ENCODE data around the gene SMOC1. TPM values are rescaled to one million over a fixed set of nuclear protein-coding genes. Genes with fewer than 3 reads are reported as not detected.

SMOC1 gene, protein sequence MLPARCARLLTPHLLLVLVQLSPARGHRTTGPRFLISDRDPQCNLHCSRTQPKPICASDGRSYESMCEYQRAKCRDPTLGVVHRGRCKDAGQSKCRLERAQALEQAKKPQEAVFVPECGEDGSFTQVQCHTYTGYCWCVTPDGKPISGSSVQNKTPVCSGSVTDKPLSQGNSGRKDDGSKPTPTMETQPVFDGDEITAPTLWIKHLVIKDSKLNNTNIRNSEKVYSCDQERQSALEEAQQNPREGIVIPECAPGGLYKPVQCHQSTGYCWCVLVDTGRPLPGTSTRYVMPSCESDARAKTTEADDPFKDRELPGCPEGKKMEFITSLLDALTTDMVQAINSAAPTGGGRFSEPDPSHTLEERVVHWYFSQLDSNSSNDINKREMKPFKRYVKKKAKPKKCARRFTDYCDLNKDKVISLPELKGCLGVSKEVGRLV
- 0.76 TPM for polyA plus RNA-seq (2013, experiment 1 of 2; ENCODE audit: insufficient read length)
- 0.92 TPM for polyA plus RNA-seq (2013, experiment 2 of 2; ENCODE audit: insufficient read length)

DNA sequence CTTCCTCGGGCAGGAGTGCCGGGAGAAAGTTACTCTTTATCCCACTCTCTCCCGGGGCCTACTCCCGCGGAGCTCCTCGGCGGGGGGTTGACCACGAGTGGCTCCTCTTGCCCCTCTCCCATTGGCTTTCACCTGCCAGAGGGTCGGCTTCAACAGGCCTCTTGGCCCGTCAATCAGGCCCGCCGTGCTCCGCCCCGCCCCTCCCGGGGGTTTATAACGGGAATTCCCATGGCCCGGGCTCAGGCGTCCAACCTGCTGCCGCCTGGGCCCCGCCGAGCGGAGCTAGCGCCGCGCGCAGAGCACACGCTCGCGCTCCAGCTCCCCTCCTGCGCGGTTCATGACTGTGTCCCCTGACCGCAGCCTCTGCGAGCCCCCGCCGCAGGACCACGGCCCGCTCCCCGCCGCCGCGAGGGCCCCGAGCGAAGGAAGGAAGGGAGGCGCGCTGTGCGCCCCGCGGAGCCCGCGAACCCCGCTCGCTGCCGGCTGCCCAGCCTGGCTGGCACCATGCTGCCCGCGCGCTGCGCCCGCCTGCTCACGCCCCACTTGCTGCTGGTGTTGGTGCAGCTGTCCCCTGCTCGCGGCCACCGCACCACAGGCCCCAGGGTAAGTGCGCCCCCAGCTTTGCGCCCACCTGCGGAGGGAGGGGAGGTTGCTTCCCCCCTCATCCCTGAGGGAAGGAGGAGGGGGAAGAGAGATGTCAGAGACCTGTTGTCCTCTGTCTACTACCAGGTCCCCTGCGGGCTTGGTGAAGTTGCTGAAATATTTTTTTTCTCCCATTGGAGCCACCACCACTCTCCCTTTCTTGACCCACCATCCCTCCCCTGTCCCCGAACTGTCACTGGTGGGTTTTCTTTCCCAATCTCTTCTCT lies at the start of gene SMOC1:
Gene SMOC1 (plus strand): TSS at position 242 of the 869 bp plus-strand sequence. CDS start 263 bp downstream, at position 505.
- no peak for DNase-seq

DNA sequence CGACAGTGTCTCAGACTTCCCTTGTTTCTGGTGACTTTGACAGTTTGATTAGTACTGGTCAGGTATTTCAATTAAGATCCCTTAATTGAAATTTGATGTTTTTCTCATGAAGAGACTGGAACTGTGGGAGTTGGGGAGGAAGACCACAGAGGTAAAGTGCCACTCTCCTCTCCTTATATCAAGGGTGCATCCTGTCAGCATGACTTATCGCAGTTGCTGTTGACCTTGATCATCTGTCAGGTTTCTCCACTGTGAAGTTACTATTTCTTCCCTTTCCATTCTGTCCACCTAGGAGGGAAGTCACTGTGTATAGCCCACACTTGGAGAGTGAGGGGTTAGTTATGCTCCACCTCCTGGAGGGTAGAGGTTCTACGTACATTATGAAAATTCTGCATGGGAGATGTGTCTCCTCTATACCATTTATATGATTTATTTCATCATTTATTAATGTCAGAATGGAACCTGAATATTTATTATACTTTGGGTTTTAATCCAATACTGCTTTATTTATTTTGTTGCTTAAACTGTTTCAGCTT lies 40.3 kb upstream of the SMOC1 start:
- DNase-seq, result no peak

DNA sequence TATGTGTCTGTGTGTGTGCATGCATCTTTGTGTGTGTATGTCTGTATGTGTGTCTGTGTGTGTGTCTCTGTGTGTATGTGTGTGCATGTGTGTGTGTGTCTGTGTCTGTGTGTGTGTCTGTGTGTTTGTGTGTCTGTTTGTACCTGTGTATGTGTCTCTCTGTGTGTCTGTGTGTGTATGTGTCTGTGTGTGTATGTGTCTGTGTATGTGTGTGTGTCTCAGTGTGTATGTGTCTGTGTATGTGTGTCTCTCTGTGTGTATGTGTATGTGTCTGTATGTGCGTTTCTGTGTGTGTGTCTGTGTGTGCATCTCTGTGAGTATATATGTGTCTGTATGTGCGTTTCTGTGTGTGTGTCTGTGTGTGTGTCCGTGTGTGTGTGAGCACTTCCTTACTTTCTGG lies 39.6 kb upstream of the SMOC1 start:
- DNase-seq, result no peak

DNA sequence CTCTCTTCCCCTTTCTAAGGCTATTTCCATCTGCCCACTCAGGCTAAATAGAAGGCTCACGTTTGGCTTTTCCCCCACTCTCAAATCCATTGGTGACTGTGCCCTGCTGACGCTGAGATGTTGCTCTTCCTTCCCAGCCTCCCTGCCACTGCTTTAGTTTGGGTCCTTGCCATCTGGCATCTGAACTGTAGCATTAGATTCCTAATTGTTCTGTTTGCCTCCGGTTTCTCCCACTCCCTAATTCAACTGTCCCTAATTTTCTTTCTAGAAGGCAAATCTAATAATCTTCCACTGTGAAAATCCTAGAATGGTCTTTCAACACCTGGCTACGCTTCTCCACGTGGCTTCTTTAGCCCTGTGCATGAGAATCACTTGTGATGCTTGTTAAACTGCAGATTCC lies 37.6 kb upstream of the SMOC1 start:
- no peak for DNase-seq

DNA sequence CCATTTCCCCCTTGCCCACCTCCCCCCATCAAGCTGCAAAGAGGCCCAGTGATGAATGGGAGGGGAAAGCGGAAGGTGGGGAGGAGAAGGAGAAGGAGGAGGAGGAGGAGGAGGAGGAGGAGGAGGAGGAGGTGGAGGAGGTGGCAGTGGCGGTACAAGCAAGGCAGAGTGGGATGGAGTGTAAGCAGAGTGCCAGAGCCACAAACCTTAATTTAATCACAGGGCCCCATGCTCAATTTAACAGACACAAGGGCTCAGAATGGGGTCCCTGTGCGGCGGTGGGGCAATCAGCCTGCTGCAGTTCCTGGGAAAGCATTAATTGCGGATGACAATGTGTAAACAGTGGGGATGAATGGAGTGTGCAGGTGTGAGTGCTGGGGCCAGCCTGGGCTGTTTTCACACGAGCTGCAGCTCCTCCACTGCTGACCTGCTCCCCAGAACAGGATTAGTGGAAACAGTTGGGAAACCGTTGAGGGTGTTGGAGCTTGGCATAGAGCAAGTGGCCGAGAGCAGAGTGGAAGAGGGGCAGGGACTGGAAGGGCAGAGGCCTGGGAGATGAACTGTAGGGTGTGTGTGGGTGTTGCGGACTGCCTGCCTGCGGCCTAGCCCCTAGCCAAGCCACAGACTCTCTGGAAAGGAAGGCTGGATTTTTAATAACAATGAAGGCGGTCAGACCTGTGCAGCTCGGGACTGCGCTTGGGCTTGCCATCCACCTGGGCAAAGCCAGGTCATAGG lies 36.4 kb upstream of the SMOC1 start:
- DNase-seq, result no peak

DNA sequence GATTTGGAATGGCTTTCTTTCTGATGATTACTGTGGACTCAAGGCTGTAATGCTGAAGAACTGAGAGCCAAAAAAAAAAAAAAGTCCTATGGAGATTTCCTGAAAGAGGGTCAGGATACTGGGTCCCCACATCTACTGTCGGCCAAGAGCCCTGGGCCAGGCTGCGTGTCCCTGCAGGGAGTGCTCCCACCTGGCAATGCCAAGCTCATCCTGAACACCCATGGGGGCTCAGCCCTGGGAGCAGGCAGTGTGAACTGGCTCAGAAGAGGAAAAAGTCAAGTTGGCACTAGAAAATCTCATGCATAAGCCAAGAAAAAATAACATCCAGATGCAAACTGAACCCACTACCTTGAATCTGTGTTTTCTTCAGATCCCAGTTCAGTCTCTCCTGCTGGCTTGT lies 35.0 kb upstream of the SMOC1 start:
- DNase-seq, result no peak

DNA sequence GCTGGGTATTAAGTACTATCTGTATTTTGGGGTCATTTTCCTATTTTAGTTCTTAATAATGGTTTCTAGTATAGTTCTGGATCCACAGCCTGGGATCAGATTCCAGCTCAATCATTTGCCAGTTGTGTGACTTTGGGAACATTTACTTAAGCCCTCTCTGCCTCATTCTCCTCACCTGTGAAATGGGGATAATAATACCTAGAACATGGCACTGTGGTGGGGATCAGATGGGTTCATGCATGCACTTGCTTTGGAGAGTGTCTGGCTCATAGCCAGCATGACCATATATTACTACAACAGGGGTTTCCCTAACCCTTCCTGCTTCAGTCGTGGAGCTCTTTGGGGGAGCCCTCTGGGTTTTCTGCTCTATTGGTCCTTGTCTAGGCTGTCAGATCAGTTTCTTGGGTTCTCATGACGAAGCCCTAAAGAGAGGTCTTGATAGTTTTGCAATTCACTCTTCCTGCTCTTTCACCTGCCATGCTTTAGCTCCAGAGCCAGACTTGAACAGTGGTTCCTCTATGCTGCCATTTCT lies 34.1 kb upstream of the SMOC1 start:
- no peak for DNase-seq

DNA sequence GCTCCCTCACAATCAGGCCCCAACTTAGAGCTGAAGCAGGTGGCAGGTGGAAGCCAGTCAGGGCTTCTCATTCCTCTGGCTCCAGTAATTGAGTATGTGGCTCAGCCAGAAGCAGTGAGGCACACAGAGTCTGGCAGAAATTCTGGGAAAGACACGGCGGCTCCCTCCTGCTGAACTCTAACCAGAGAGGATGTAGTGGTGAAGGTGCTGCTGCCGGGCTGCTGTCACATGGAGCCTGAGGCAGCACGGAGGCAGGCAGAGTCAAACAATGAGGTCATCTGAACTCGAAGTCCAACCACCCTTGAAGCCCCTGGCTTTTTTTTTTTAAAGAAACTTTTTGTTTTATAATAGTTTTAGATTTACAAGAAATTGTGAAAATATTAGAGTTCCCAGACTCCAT lies 33.4 kb upstream of the SMOC1 start:
- no peak for DNase-seq

DNA sequence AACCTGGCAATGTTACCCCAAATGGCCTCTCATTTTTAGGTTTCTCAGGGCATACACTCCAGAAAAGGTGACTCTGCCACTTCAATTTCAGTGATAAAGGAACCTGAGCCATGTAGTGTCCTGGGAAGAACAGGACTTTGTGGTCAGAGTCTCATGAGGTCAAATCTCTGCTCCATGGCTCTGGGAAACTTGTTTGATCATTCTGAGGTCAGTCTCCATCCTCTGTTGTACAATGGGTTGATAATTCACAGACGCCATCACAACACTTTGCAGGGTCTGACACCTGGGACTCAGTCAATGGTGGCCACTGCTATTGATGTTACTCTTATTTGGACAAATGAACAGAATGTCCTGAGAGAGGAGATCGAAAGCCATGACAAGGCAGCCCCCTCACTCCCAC lies 31.1 kb upstream of the SMOC1 start:
- no peak for DNase-seq

DNA sequence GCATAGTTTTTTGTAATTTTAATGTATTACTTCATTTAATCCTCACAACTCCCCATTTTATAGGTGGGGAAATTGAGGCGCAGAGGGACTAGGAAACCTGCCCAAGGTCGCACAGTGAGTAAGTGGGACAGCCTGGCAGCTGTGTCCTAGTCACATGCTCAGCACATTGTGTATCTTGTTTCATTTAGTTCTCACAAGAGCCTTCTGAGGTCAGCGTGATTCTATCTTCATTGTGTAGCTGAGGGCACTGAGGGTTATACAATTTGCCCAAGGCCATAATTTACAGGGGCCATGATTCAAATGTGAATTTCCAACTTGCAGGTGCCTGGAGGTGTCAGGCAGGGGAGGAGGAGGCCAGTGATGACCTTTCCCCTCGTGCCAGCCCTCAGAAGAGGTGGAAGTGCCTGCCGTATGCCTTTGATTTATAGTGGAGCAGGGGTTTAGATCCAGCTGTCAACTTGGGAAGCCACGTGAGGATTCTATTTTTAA lies 30.3 kb upstream of the SMOC1 start:
- no peak for DNase-seq

DNA sequence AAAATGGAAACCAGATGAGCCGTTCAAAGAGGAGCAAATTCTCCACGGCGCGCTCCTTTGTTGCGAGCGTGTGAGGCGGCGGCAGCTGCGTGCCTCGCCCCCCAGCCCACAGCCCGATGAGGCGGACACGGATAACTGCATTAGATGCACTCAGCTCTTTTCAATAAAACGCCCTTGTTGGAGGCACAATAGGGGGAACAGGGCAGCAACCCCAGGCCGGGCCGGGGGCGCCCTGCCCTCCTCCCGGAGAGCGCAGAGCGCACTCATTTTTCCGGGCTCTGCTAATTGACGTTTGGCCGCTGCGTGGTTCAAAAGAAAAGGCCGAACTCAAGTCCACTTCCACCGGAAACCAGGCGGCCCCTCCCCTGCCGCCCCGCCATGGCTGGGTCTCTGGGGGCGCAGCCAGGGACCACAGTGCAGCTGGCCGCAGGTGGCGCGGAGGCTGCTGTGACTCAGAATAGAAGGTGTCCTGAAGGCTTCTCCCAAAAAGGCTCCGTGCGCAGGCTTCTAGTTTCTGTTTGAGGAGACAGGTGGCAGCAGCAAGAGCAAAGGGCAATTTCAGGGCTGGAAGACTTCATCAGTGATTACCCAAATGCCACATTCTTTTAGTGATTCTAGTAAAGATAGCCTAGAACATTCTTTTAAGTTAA lies 29.0 kb upstream of the SMOC1 start:
- DNase-seq, result no peak

DNA sequence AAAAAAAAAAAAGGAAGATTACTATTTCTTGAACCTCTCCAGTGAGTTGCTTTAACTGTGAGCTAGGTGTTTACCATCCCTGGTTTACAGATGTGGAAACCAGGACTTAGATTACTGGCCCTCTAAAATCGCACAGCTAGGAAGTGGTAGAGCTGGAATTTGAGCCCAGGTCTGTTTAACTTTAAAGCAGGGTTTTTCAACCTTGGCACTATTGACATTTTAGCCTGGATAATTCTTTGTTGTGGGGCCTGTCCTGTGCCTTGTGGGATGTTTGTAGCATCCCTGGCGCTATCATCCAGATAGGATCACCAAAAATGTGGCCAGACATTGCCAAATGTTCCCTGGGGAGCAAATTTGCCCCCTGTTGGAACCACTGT lies 28.5 kb upstream of the SMOC1 start:
- no peak for DNase-seq

DNA sequence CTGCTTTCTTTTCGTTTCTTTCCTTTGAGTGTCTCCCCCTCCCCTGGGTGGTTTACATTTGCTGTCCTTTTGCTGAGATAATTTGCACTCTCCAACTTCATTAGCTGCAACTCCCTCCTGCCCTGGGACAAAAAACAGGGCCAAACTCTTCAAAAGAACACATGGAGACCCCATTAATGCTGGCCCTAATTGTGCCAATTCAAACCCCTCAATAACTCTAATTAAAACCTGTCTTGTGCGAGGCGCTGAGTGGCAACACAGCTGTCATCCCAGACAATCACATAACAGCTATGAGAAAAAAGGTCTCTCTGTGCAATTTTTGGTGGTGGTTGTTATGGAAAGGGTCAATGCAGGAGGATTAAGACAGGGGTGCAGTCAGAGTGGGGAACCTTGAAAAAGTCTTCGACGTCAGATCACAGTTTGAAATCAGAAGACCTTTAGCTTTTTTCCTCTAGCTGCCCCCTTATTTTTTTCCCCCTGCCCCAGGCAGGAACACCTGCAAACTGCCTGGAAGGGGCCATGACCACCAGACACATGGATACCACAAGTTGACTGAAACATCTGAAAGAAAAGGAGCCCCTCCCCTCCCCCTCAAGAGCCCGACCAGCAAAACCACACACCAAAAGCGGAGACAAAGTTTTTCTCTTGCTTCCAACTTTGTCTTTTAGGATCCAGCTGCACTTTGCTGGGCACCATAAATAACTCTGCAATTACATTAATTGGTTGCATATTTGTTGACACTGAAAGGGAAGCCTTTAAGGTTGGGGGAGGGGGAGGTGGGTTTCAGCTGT lies 26.5 kb upstream of the SMOC1 start:
- DNase-seq, result no peak

DNA sequence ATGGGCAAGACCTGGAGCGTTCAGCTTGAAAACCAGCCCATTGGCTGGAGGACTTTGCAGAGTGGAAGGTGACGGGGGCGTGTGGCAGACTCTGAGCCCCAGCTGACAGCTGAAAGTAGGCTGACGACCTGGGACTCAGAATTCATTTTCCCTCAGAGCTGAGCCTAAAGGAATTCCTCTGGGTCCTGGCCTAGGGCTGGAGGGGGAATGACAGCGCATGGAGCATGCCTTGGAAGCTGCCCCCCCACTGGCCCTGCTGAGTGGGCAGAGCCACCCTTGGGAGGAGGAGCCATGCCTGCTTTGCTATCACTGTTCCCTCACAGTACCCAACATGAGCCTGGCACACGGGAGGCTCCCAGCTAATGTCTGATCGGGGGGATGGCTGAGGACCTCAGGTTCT lies 25.4 kb upstream of the SMOC1 start:
- no peak for DNase-seq

DNA sequence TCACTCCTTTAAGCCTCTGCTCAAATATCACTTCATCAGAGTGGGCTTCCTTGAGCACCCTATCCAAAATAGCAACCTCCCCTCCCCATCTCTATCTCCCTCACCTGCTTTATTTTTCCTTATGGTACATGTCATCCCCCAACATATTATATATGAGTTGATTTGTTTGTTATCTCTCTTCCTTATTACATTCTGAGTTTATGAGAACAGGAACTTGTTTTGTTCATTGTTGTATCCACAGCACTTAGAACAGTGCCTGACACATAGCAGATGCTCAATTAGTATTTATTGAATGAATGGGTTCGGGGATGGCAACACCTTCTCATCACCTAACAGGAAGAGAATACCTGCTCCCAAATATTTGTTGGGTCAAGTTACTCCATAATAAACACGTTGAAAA lies 24.6 kb upstream of the SMOC1 start:
- no peak for DNase-seq

DNA sequence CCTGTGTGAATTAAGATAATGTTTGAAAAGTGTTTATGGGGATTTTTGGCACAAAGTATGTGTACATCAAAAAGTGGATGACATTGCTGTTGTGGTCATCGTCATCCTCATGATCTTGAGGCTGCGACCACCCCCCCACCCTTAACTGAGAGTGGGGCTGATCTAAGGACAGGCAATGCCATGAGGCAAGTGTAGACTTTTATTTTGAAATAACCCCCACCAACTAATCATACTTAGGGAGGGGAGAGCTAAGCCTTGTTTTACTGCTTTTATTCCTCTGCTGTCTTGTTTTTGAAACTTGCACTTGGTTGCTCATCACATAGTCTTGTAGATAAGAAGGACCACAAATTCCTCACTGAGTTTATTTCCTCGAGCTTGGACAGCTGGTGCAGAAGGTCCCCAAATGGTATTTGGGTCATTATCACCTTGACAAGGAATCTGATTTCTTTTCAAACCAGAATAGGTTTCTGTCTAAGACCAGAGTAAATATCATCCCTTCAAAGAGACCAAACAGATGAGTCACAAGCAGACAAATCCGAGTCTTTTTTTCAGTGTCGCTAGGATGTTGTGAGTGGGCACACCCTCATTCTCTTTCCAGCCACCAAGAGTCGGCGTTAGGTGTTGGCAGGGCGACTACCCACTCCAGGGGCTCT lies 23.9 kb upstream of the SMOC1 start:
- DNase-seq, result no peak

DNA sequence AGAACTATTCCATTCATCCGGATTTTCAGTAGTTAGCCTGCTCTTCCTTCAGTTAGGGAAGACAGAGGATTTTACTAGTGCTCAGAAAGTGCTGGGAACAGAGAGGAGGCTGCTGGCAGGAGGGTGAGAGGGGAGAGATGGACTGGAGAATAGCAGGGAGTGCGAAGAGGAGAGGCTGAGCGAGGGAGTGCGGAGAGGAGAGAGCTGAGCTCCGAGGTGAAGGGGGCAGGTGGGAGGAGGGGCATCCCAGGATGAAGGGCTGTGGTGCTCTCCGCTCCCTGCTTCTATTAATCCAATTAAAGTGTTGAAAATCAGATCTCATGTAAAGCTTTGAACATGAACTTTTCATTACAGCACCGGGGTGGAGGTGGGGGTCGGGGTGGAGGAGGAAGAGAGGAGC lies 20.4 kb upstream of the SMOC1 start:
- no peak for DNase-seq

DNA sequence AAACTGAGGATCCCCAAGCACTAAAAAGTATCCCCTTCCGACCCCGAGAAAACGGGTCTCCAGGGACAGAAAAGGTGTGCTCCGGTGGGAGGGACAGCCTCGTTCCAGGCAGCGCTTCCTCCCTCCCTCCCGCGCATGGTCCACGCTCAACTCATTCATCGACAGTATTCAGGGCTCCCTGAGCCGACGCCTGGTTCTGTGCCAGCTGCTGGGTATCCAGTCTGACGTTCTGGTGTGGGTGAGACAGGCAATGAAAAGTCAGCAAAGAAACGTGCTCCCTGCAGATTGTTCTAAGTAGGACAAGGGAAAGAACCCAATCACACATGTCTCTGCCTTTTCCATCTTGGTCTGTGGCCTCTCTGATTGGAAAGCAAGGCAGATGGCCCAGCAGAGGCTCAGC lies 19.6 kb upstream of the SMOC1 start:
- no peak for DNase-seq

DNA sequence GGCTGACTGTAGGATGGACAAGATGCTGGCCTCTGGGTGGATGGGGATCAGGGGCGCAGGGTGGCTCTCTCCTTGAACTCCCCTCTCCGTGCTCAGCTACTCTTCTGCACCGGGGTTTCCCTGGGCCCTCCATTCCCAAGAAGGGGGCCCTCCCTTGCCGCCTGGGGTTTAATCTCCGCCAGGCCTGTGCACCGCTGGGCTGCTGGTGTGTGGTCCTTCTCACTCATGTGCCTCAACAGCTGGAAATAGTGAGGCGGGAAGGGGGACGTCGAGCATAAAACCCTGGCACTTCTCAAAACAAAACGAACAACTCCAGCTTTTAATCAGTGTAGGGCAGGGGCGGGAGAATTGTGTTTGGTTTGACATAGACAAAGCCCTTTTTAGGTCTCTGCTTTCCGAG lies 19.0 kb upstream of the SMOC1 start:
- no peak for DNase-seq

DNA sequence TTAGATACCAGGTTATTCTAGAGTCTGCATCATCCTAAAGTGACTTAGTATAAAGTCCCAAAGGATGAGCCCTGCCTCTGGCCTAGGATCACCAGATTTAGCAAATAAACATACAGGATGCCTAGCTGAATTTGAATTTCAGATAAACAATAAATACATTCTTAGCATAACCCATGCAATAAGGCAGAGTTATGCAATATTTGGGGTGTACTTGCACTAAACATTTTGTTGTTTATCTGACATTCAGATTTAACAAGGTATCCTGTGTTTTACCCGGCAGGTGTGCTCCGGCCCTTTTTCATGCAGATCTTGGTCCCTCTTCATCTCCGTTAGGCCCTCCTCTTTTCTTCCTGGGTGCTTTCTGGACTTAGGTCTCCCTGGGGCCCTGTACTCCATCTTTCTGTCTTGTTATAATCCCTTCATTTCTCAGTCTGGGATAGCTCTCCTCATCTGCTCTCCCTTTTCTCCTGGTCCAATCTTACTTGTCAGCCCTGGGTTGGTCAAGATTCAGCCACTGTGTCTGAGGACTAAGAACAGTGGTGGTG lies 18.1 kb upstream of the SMOC1 start:
- DNase-seq, result no peak

All from fibroblast of skin of abdomen (primary cell).